ENCODE measurements around the gene PSMC3. TPM values are rescaled to one million over a fixed set of nuclear protein-coding genes. Genes with fewer than 3 reads are reported as not detected.
A peak's percentile ranks its signal among the peaks of the same experiment; 100 is the strongest.

The PSMC3 gene
- polyA plus RNA-seq, 3 donors = 44.1 to 97.4 (median 89.5) TPM

DNA sequence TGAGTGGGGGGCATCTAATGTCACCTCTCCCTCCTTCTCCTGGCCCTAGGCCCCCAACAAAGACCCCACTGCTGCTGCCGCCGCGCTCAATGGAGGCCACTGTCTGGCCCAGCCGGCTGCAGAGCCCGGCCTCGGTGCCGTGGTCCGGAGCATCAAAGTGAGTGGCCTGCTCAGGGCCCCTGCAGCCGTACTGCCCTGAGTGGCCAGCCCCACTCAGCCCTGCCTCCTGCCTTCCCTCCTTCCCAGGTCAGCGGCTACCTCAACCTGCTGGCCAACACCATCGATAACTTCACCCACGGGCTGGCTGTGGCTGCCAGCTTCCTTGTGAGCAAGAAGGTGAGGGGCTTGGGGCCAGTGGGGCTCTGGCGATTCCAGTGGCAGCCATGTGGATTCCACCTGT lies 12.9 kb downstream of the PSMC3 start:
- Mint-ChIP-seq H3K4me3 (no peak overlapping the region), H3K27ac (peak overlapping the region in 1 of 7 donors; percentile 76)
- no peak overlapping the region for H3K9ac ChIP-seq (ENCODE audit: insufficient read depth, low read length, poor library complexity, severe bottlenecking)

DNA sequence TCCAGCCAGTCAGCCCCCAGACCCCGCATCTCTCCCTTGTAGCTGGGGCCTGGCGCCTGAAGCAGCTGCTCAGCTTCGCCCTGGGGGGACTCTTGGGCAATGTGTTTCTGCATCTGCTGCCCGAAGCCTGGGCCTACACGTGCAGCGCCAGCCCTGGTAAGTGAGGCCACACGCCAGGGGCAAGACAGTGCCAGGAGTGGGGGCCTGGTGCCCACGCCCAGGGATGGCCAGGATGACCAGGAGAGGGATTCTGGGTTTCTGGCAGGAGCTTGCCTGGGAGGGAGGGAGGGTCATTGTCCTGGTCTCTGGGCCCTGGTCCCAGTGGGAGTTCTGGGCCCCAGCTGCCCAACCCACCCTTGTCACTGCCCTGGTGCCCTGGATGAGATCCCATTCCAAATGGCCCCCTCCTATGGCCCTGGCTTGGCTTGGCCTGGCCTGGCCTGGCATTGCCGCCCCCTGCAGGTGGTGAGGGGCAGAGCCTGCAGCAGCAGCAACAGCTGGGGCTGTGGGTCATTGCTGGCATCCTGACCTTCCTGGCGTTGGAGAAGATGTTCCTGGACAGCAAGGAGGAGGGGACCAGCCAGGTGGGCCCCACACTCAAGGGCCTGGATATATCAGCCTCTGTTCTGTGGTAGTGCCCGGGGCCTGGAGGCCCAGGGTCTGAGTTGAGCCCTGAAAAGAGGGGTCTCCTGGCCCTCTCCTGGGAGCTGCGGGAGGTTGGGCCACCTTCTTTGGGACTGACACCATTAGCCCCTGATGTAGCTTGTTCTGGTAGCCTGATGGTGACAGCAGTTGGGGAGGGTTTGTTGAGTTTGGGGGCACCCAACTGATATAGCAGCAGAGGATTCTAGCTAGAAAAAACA lies 14.1 kb downstream of the PSMC3 start:
- 74% methylated on average over 10 of the region's 12 CpGs for WGBS (ENCODE audit: insufficient coverage)
- no peak overlapping the region for H3K27ac Mint-ChIP-seq
- Histone ChIP-seq H3K4me2 (replicated peaks; ENCODE audit: extremely low read depth, low read length, poor library complexity, severe bottlenecking) (no peak overlapping the region), H3K79me2 (ENCODE audit: insufficient read depth, low read length) (peaks cover 22% of the 10 kb centered on the region), H3K27ac (ENCODE audit: low read depth in 1 of 2, low read length in 2 of 2) (no peak overlapping the region), H3K36me3 (replicated peaks in 1 of 2; ENCODE audit: control insufficient read depth in 1 of 2, insufficient read depth in 2 of 2, low read length in 2 of 2) (peaks cover 16 to 28% of the 10 kb centered on the region in 2 donors), H3K4me3 (replicated peaks in 1 of 3; ENCODE audit: low read depth in 2 of 3, low read length in 3 of 3) (no peak overlapping the region), H3K27me3 (ENCODE audit: control insufficient read depth in 2 of 2, insufficient read depth in 2 of 2, low read length in 2 of 2) (no peaks in the 10 kb centered on the region), H3K9ac (ENCODE audit: insufficient read depth, low read length, poor library complexity, severe bottlenecking) (no peak overlapping the region), H2AFZ (ENCODE audit: insufficient read depth, low read depth, low read length, poor library complexity, severe bottlenecking) (no peak overlapping the region), H4K20me1 (ENCODE audit: insufficient read depth, low read length) (peaks cover 8% of the 10 kb centered on the region), H3K9me3 (replicated peaks in 1 of 2; ENCODE audit: control insufficient read depth in 1 of 2, insufficient read depth in 1 of 2, low read length in 2 of 2) (no peaks in the 10 kb centered on the region), H3K4me1 (ENCODE audit: control insufficient read depth in 1 of 2, insufficient read depth in 2 of 2, low read length in 2 of 2) (peaks cover 16 to 26% of the 10 kb centered on the region in 2 donors)
- peaks cover 0 to 3% (median 0%) of the 10 kb centered on the region in 7 donors for H3K9me3 Mint-ChIP-seq
- TF ChIP-seq, protein P1, sequence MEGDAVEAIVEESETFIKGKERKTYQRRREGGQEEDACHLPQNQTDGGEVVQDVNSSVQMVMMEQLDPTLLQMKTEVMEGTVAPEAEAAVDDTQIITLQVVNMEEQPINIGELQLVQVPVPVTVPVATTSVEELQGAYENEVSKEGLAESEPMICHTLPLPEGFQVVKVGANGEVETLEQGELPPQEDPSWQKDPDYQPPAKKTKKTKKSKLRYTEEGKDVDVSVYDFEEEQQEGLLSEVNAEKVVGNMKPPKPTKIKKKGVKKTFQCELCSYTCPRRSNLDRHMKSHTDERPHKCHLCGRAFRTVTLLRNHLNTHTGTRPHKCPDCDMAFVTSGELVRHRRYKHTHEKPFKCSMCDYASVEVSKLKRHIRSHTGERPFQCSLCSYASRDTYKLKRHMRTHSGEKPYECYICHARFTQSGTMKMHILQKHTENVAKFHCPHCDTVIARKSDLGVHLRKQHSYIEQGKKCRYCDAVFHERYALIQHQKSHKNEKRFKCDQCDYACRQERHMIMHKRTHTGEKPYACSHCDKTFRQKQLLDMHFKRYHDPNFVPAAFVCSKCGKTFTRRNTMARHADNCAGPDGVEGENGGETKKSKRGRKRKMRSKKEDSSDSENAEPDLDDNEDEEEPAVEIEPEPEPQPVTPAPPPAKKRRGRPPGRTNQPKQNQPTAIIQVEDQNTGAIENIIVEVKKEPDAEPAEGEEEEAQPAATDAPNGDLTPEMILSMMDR (IDR thresholded peaks at IDR 0.05) = peak; percentile 95
- peak; percentile 57 to 71 (median 64) for DNase-seq
- intact Hi-C loops (cut with micrococcal nuclease) = loop anchor here in 1 of 2 donors (5.0 kb wide), 1 partner anchor 80 kb away; no protein-coding TSS in a partner anchor
- H3K36me3 Mint-ChIP-seq = peaks cover 19 to 30% of the 10 kb centered on the region in 2 donors
- no peak overlapping the region for H3K4me3 Mint-ChIP-seq
- peaks cover 16% of the 10 kb centered on the region for H3K4me1 Mint-ChIP-seq
- no peaks in the 10 kb centered on the region for H3K27me3 Mint-ChIP-seq (ENCODE audit: low read depth in 3 of 3)

More for the DNA sequence above, 12.9 kb downstream of the PSMC3 start:
- TF ChIP-seq, protein P1 (IDR thresholded peaks at IDR 0.05) = no peak
- Histone ChIP-seq H3K36me3 (replicated peaks in 1 of 2; ENCODE audit: control insufficient read depth in 1 of 2, insufficient read depth in 2 of 2, low read length in 2 of 2) (peaks cover 24 to 38% of the 10 kb centered on the region in 2 donors), H3K9me3 (replicated peaks in 1 of 2; ENCODE audit: control insufficient read depth in 1 of 2, insufficient read depth in 1 of 2, low read length in 2 of 2) (no peaks in the 10 kb centered on the region), H3K4me2 (replicated peaks; ENCODE audit: extremely low read depth, low read length, poor library complexity, severe bottlenecking) (no peak overlapping the region), H3K4me1 (ENCODE audit: control insufficient read depth in 1 of 2, insufficient read depth in 2 of 2, low read length in 2 of 2) (peaks cover 8 to 19% of the 10 kb centered on the region in 2 donors), H3K79me2 (ENCODE audit: insufficient read depth, low read length) (peaks cover 16% of the 10 kb centered on the region), H3K27ac (ENCODE audit: low read depth in 1 of 2, low read length in 2 of 2) (no peak overlapping the region), H4K20me1 (ENCODE audit: insufficient read depth, low read length) (peaks cover 8% of the 10 kb centered on the region), H3K4me3 (replicated peaks in 1 of 3; ENCODE audit: low read depth in 2 of 3, low read length in 3 of 3) (no peak overlapping the region), H3K27me3 (ENCODE audit: control insufficient read depth in 2 of 2, insufficient read depth in 2 of 2, low read length in 2 of 2) (no peaks in the 10 kb centered on the region), H2AFZ (ENCODE audit: insufficient read depth, low read depth, low read length, poor library complexity, severe bottlenecking) (no peak overlapping the region)
- intact Hi-C loops (cut with micrococcal nuclease) = loop anchor here in 1 of 2 donors (5.0 kb wide), 1 partner anchor 81 kb away; no protein-coding TSS in a partner anchor
- Mint-ChIP-seq H3K9me3 (peaks cover 0 to 5% (median 0%) of the 10 kb centered on the region in 7 donors), H3K36me3 (peaks cover 27 to 39% of the 10 kb centered on the region in 2 donors), H3K4me1 (peaks cover 16% of the 10 kb centered on the region), H3K27me3 (ENCODE audit: low read depth in 3 of 3) (peaks cover 0 to 2% (median 0%) of the 10 kb centered on the region in 3 donors)
- 100% methylated on average over 7 of the region's 13 CpGs for WGBS (ENCODE audit: insufficient coverage)
- no peak for DNase-seq
